Kidney (tissue), 14 donors: ENCODE measurements around the gene ETV6. TPM values are rescaled to one million over a fixed set of nuclear protein-coding genes. Genes with fewer than 3 reads are reported as not detected.

Experiments
- DNase-seq, 5 donors: peaks; one replicate each; pipeline ENCODE4 v3.0.0-alpha.2; 2013 to 2020
- FAIRE-seq: peaks from 2 replicates; lab custom pipeline; 2012; peaks lifted over from hg19 to GRCh38; lab: Jason Lieb, UNC
- H3K27ac ChIP-seq, 2 donors: one replicate each; pipeline ENCODE4 v1.7.0; 2013; ENCODE audit warnings: low read depth in 2 of 2, low read length in 2 of 2, inconsistent platforms in 1 of 2
- H3K27me3 ChIP-seq: one replicate; pipeline ENCODE4 v1.7.1; 2013; ENCODE audit warnings: low read length, inconsistent platforms; ENCODE audit not compliant: control insufficient read depth, insufficient read depth
- H3K36me3 ChIP-seq, 3 donors: one replicate each; pipeline versions ENCODE4 v1.7.0 to v1.7.1; 2013; ENCODE audit warnings: low read length in 3 of 3, control low read depth in 1 of 3, inconsistent platforms in 1 of 3; ENCODE audit not compliant: insufficient read depth in 3 of 3, control insufficient read depth in 2 of 3
- H3K4me1 ChIP-seq, 3 donors: one replicate each; pipeline versions ENCODE4 v1.7.0 to v1.7.1; 2013; ENCODE audit warnings: low read length in 3 of 3, inconsistent platforms in 1 of 3, low read depth in 1 of 3; ENCODE audit not compliant: control insufficient read depth in 2 of 3, insufficient read depth in 2 of 3
- H3K4me3 ChIP-seq, 3 donors: one replicate each; pipeline versions ENCODE4 v1.7.0 to v1.8.1; 2013; ENCODE audit warnings: low read length in 3 of 3, control low read depth in 1 of 3, inconsistent platforms in 1 of 3
- H3K9ac ChIP-seq, 3 donors: one replicate each; pipeline versions ENCODE4 v1.7.0 to v1.7.1; 2013; ENCODE audit warnings: low read length in 3 of 3, control low read depth in 1 of 3, inconsistent platforms in 1 of 3
- H3K9me3 ChIP-seq, 3 donors: one replicate each; pipeline versions ENCODE4 v1.7.0 to v1.7.1; 2013; ENCODE audit warnings: low read length in 3 of 3, control low read depth in 1 of 3, inconsistent platforms in 1 of 3; ENCODE audit not compliant: control insufficient read depth in 2 of 3, insufficient read depth in 1 of 3
- intact Hi-C: fragments of 100-400 bp; cut with DNase I; formaldehyde crosslinking; loops from one replicate; pipeline ENCODE4 v1.11.1; 2022
- polyA plus RNA-seq: library from polyadenylated mRNA; stranded (reverse); fragments of 350-450 nt; fragmentation: Illumina TruSeq; extraction: RNeasy Lipid Tissue Mini Kit (QIAGEN cat#74804); gene quantifications from one replicate; pipeline ENCODE4 v1.2.3, GENCODE V29; 2014; ENCODE audit warnings: low read depth, low replicate concordance; ENCODE audit not compliant: insufficient read depth
- total RNA-seq: library from RNA; stranded (reverse); fragmentation: NEBNext Ultra II Directional; extraction: Animal tissue kit (Norgen Biotek cat#: 25700); gene quantifications from one replicate; pipeline ENCODE4 v1.2.1, GENCODE V29; 2021
- TF ChIP-seq, protein P1 (sequence below): IDR thresholded peaks from 3 replicates; pipeline ENCODE4 v1.5.1; 2012; ENCODE audit warnings: mild to moderate bottlenecking, moderate library complexity, borderline replicate concordance; ENCODE audit not compliant: insufficient read depth; ENCODE audit errors: extremely low read depth
- donor health status: control.
- donor health status: control.
- donor health status: control.
- donor health status: control.
- donor health status: control.
- donor health status: DM: yes; HTN: yes; CAD: no.
- donor health status: Normal renal cell carcinoma (clear cell type).

ETV6 gene
- total and polyA plus RNA-seq, 2 donors from 2014 or later = 5.2 to 59.8 TPM

DNA sequence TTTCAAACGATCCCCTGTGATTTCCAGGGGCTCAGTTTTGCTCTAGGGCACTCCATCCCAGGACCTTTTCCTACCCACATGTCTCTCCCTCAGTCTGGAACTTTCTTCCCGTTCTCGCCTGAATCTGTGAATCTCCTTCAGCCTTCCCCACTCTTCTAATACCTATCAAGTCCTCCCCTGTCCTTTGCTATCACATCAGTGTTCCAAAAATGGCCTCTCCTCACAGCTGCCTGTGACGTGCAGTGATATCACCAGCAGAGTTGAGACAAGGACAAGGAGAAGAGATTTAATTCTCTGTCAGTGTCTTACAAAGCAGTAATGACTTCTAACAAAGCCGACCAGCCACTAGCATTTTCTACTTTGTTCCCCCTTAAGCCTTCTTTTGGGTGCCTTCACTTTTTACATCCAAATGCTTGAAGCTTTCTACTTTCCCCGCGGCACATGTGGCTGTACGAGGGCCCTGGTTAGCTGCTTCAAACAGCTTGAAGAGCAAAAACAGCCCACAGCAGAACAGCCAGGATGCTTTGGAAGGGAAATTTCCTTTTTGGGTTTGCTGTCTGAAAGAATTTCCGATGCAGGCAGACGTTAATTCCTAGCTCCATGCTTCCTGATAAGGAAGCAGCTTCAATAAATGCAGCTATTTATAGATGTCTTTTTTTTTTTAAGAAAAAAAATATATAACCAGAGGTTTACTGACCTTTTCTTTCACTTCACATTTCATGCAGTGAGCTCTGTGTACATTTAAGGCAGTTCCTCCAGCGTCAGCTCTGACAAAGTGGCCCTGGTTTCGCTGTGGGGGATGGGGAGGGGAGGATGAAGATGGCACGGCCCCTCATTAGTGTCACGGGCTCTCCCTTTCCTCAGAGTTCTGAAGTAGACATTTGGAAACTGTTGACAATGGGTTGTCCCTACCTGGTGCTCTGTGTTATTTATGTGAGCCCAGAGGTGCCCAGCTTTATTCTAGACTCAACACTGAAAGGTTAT lies 109.3 kb downstream of the ETV6 start:
- DNase-seq = peak in 2 of 5 donors; percentile 43 to 79
- H3K36me3 ChIP-seq = no peaks in the 10 kb centered on the region
- peak overlapping the region; percentile 75 to 78 for H3K27ac ChIP-seq
- FAIRE-seq = no peak
- H3K4me3 ChIP-seq = no peak overlapping the region
- H3K27me3 ChIP-seq = no peaks in the 10 kb centered on the region
- peak overlapping the region in 1 of 3 donors; percentile 28 for H3K9ac ChIP-seq
- peaks cover 0 to 17% (median 17%) of the 10 kb centered on the region in 3 donors for H3K4me1 ChIP-seq
- intact Hi-C loops = no loop called here
- H3K9me3 ChIP-seq = no peaks in the 10 kb centered on the region
- TF ChIP-seq, protein P1, sequence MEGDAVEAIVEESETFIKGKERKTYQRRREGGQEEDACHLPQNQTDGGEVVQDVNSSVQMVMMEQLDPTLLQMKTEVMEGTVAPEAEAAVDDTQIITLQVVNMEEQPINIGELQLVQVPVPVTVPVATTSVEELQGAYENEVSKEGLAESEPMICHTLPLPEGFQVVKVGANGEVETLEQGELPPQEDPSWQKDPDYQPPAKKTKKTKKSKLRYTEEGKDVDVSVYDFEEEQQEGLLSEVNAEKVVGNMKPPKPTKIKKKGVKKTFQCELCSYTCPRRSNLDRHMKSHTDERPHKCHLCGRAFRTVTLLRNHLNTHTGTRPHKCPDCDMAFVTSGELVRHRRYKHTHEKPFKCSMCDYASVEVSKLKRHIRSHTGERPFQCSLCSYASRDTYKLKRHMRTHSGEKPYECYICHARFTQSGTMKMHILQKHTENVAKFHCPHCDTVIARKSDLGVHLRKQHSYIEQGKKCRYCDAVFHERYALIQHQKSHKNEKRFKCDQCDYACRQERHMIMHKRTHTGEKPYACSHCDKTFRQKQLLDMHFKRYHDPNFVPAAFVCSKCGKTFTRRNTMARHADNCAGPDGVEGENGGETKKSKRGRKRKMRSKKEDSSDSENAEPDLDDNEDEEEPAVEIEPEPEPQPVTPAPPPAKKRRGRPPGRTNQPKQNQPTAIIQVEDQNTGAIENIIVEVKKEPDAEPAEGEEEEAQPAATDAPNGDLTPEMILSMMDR = no peak

DNA sequence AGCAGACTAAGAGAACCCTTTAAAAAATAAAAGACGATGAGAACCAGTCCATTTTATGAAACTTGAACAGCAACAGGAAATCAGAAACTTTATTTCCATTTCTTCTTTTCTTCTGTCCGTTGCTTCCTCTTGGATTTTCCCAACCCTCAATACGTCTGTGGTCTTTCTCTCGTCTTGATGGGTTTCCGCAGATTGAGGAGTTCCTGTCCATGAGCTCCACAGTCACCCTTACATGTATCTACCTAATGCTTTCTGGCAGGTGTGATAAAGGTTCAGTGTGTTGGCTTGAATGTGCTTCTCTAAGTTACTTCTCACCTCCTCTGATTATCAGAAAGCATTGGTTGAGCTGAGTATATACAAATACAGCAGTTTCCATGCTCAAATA lies 110.0 kb downstream of the ETV6 start:
- peaks cover 0 to 22% (median 17%) of the 10 kb centered on the region in 3 donors for H3K4me1 ChIP-seq
- TF ChIP-seq, protein P1 = no peak
- H3K9me3 ChIP-seq = no peaks in the 10 kb centered on the region
- no peaks in the 10 kb centered on the region for H3K36me3 ChIP-seq
- H3K4me3 ChIP-seq = no peak overlapping the region
- H3K27me3 ChIP-seq = no peaks in the 10 kb centered on the region
- intact Hi-C loops = no loop called here
- DNase-seq = no peak
- no peak for FAIRE-seq
- H3K9ac ChIP-seq = no peak overlapping the region
- peak overlapping the region; percentile 7 to 33 for H3K27ac ChIP-seq

DNA sequence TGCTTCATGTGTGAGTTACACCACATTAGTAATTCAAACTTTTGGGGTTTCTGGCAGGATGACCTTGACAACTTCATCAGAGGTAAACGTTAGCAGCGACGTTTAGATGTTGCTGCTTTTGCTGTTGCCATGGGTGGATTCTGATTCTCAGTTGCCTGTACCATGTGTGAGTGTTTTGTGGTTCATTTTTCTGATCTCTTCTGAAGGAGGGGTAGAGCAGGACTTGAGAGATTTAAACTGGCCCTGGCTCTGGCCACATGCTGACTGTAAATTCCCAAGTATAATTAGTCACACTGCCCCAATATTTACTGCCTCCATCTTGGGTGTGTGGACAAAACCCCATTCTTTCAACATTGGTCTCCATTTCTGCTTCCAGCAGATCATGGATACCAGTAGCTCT lies 110.4 kb downstream of the ETV6 start:
- no peak overlapping the region for H3K4me3 ChIP-seq
- intact Hi-C loops = no loop called here
- peaks cover 0 to 22% (median 17%) of the 10 kb centered on the region in 3 donors for H3K4me1 ChIP-seq
- peak overlapping the region in 1 of 2 donors; percentile 23 for H3K27ac ChIP-seq
- no peaks in the 10 kb centered on the region for H3K9me3 ChIP-seq
- no peaks in the 10 kb centered on the region for H3K36me3 ChIP-seq
- H3K27me3 ChIP-seq = no peaks in the 10 kb centered on the region
- FAIRE-seq (no peak), DNase-seq (no peak)
- no peak overlapping the region for H3K9ac ChIP-seq
- TF ChIP-seq, protein P1 = no peak
